ENCODE measurements around the gene DCLK1. TPM values are rescaled to one million over a fixed set of nuclear protein-coding genes. Genes with fewer than 3 reads are reported as not detected.
A peak's percentile ranks its signal among the peaks of the same experiment; 100 is the strongest.

DCLK1 gene
- total RNA-seq, 1 donor from 2014 or later: 6.4 TPM

DNA sequence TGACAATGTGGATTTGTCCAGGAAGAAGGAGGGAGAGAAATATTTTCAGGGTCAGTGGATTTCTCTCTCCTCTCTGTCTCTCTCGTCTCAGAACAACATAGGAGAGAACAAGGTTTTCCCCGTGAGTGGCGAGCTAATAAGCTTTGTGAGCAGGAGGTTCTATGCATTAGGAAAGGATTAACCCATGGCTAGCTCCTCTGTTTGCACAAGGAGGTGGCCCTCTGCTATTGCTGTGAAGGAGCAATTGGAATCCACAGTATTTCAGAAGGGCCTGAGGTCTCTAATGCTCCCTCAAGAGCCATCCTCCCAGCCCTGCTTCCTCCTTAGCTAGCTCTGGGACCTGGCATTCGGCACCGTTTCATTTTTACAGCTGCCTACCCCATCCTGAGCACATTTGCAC lies 365.8 kb downstream of the DCLK1 start:
- Mint-ChIP-seq H3K27me3 (ENCODE audit: insufficient read depth, low read depth) (peaks cover 2% of the 10 kb centered on the region), H3K4me1 (peaks cover 31% of the 10 kb centered on the region), H3K9me3 (no peaks in the 10 kb centered on the region), H3K27ac (no peak overlapping the region), H3K4me3 (no peak overlapping the region), H3K36me3 (no peaks in the 10 kb centered on the region)
- no peak overlapping the region for H3K4me3 ChIP-seq
- no peaks in the 10 kb centered on the region for H4K20me1 ChIP-seq (ENCODE audit: low read depth)
- H3K9ac ChIP-seq: no peak overlapping the region
- H3K27ac ChIP-seq: no peak overlapping the region
- no peak overlapping the region for H2AFZ ChIP-seq (replicated peaks)
- H3K4me1 ChIP-seq: peaks cover 7% of the 10 kb centered on the region
- no peak for TF ChIP-seq EZH2phosphoT487 (IDR thresholded peaks at IDR 0.05)
- TF ChIP-seq EZH2 (IDR thresholded peaks at IDR 0.05): no peak
- TF ChIP-seq, protein P1, sequence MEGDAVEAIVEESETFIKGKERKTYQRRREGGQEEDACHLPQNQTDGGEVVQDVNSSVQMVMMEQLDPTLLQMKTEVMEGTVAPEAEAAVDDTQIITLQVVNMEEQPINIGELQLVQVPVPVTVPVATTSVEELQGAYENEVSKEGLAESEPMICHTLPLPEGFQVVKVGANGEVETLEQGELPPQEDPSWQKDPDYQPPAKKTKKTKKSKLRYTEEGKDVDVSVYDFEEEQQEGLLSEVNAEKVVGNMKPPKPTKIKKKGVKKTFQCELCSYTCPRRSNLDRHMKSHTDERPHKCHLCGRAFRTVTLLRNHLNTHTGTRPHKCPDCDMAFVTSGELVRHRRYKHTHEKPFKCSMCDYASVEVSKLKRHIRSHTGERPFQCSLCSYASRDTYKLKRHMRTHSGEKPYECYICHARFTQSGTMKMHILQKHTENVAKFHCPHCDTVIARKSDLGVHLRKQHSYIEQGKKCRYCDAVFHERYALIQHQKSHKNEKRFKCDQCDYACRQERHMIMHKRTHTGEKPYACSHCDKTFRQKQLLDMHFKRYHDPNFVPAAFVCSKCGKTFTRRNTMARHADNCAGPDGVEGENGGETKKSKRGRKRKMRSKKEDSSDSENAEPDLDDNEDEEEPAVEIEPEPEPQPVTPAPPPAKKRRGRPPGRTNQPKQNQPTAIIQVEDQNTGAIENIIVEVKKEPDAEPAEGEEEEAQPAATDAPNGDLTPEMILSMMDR (IDR thresholded peaks at IDR 0.05): no peak
- H3K4me2 ChIP-seq: no peak overlapping the region
- peaks cover 21% of the 10 kb centered on the region for H3F3A ChIP-seq (ENCODE audit: low read depth)
- peak; percentile 28 for DNase-seq (ENCODE audit: low spot score)
- H3K9me3 ChIP-seq (ENCODE audit: low read depth): no peaks in the 10 kb centered on the region
- H3K27me3 ChIP-seq: no peaks in the 10 kb centered on the region
- H3K36me3 ChIP-seq: no peaks in the 10 kb centered on the region
- no peaks in the 10 kb centered on the region for H3K79me2 ChIP-seq (ENCODE audit: low read depth)

DNA sequence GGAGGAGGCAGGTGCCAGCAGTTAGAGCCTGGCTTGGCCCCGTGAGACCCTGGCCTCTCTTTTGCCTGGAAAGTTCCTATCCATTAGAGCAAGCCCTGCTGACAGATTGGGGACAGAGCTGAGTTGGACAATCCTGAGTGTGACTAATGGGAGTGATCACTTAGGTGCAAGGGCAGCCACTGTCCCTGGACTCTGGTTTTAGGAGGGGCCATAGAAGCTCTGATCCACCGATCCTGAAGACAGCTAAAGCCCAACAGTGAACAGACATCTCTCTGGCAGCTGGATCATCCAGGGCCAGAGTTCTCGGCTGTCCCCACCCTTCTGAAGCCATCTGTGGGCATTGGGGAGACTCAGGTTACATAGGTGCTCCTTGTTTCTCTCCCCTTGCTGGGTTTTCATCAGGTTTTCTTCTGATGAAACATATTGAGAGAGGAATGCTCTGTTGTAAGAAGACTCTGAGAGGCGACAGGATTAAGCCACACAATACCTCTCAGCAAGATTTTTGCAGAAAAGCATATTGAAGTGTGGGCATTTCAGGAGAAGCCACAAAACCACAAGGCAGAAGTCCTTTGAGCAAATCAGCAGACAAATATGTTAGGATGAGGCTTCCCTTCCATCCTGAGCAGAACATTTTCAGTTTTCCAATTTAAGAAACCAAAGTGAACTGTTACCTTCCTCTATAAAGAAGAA lies 366.7 kb downstream of the DCLK1 start:
- Histone ChIP-seq H4K20me1 (ENCODE audit: low read depth) (no peaks in the 10 kb centered on the region), H3K9me3 (ENCODE audit: low read depth) (no peaks in the 10 kb centered on the region), H3K79me2 (ENCODE audit: low read depth) (no peaks in the 10 kb centered on the region), H3K4me1 (peaks cover 7% of the 10 kb centered on the region), H3K4me2 (no peak overlapping the region), H3K27ac (no peak overlapping the region), H2AFZ (replicated peaks) (no peak overlapping the region), H3K36me3 (no peaks in the 10 kb centered on the region), H3K4me3 (no peak overlapping the region), H3K27me3 (no peaks in the 10 kb centered on the region), H3K9ac (no peak overlapping the region), H3F3A (ENCODE audit: low read depth) (peaks cover 21% of the 10 kb centered on the region)
- Mint-ChIP-seq H3K9me3 (no peaks in the 10 kb centered on the region), H3K27me3 (ENCODE audit: insufficient read depth, low read depth) (peaks cover 2% of the 10 kb centered on the region), H3K4me1 (peaks cover 24% of the 10 kb centered on the region), H3K36me3 (no peaks in the 10 kb centered on the region), H3K27ac (no peak overlapping the region), H3K4me3 (no peak overlapping the region)
- DNase-seq (ENCODE audit: low spot score): no peak
- TF ChIP-seq, protein P1 (IDR thresholded peaks at IDR 0.05): no peak
- TF ChIP-seq EZH2phosphoT487 (IDR thresholded peaks at IDR 0.05) (no peak), EZH2 (IDR thresholded peaks at IDR 0.05) (no peak)

DNA sequence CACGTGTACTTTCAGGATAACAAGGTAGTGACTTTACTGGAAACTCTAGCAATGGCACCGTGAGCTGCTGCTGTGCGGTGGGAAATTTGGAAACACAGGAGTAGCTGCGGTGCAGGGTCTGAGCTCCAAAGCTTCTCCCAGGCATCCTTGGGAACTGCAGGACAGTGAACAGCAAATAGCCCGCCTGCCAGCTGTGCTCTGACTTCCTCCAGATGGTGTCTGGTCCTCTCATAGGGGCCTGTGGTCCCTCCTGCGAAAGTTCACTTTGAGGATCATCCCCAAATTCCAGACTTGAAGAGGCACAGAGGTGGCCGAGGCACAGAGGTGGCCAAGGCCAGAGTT lies 367.4 kb downstream of the DCLK1 start:
- Histone ChIP-seq H3K9me3 (ENCODE audit: low read depth) (no peaks in the 10 kb centered on the region), H4K20me1 (ENCODE audit: low read depth) (no peaks in the 10 kb centered on the region), H3K4me2 (no peak overlapping the region), H3K79me2 (ENCODE audit: low read depth) (no peaks in the 10 kb centered on the region), H3K27ac (no peak overlapping the region), H3K9ac (no peak overlapping the region), H3K27me3 (no peaks in the 10 kb centered on the region), H3K4me1 (peaks cover 7% of the 10 kb centered on the region), H3K36me3 (no peaks in the 10 kb centered on the region), H3K4me3 (no peak overlapping the region), H3F3A (ENCODE audit: low read depth) (peaks cover 21% of the 10 kb centered on the region), H2AFZ (replicated peaks) (no peak overlapping the region)
- peaks cover 20% of the 10 kb centered on the region for H3K4me1 Mint-ChIP-seq
- H3K9me3 Mint-ChIP-seq: no peaks in the 10 kb centered on the region
- no peak for DNase-seq (ENCODE audit: low spot score)
- H3K27me3 Mint-ChIP-seq (ENCODE audit: insufficient read depth, low read depth): peaks cover 2% of the 10 kb centered on the region
- H3K4me3 Mint-ChIP-seq: no peak overlapping the region
- no peak overlapping the region for H3K27ac Mint-ChIP-seq
- TF ChIP-seq, protein P1 (IDR thresholded peaks at IDR 0.05): no peak
- no peak for TF ChIP-seq EZH2 (IDR thresholded peaks at IDR 0.05)
- no peak for TF ChIP-seq EZH2phosphoT487 (IDR thresholded peaks at IDR 0.05)
- H3K36me3 Mint-ChIP-seq: no peaks in the 10 kb centered on the region
